Loucy (cell line): Measurements from ENCODE around the gene ALG13.

Experiments
- EZH2phosphoT487 ChIP-seq: fragments of 200-600 bp; IDR thresholded peaks from 2 replicates; pipeline ENCODE4 v1.6.1; 2018; ENCODE audit warnings: antibody characterized with exemption, mild to moderate bottlenecking, moderate library complexity, borderline replicate concordance
- TF ChIP-seq, protein P1 (sequence below): fragments of 200-600 bp; sonication (generic); conservative IDR thresholded peaks from 2 replicates; pipeline ENCODE4 v1.5.1; 2014; ENCODE audit warnings: mild to moderate bottlenecking, antibody characterized with exemption, low read length

DNA sequence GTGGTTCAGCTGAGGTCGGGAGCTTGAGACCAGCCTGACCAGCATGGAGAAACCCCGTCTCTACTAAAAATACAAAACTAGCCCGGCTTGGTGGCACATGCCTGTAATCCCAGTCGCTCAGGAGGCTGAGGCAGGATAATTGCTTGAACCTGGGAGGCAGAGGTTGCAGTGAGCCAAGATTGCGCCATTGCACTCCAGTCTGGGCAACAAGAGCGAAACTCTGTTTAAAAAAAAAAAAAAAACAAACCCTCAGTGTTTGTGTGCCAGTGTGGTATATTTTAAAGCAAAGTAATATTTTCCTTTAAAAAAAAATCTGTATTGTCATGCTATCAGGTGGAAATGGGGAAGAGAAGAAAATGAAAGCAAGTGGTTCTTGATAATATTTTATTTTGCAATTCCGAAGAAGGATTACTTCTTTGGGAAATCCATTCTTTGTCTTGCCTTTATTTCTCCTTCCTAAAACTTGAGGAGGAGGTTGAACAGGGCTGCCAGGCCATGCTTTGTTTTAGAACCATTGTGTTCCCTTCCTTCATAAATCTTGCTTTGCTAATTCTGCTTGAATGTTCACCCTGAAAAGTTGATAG, 14.4 kb downstream of the ALG13 start:
- TF ChIP-seq, protein P1, sequence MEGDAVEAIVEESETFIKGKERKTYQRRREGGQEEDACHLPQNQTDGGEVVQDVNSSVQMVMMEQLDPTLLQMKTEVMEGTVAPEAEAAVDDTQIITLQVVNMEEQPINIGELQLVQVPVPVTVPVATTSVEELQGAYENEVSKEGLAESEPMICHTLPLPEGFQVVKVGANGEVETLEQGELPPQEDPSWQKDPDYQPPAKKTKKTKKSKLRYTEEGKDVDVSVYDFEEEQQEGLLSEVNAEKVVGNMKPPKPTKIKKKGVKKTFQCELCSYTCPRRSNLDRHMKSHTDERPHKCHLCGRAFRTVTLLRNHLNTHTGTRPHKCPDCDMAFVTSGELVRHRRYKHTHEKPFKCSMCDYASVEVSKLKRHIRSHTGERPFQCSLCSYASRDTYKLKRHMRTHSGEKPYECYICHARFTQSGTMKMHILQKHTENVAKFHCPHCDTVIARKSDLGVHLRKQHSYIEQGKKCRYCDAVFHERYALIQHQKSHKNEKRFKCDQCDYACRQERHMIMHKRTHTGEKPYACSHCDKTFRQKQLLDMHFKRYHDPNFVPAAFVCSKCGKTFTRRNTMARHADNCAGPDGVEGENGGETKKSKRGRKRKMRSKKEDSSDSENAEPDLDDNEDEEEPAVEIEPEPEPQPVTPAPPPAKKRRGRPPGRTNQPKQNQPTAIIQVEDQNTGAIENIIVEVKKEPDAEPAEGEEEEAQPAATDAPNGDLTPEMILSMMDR, result no peak
- no peak for TF ChIP-seq EZH2phosphoT487
